B cell (primary cell): ENCODE measurements around the gene KIF21B.

Source experiments
- CTCF ChIP-seq: fragments of 200-600 bp; IDR thresholded peaks from one replicate; pipeline ENCODE4 v1.8.0; 2022; ENCODE audit warnings: antibody characterized with exemption, mild to moderate bottlenecking
- EZH2 ChIP-seq: IDR thresholded peaks from 2 replicates; pipeline ENCODE4 v1.6.1; 2012; ENCODE audit warnings: borderline replicate concordance, low read depth, mild to moderate bottlenecking, moderate library complexity, low read length; ENCODE audit not compliant: insufficient read depth, poor library complexity, severe bottlenecking

GRCh38 chr1:200979574-200980451 lies 43.7 kb downstream of the KIF21B start:
- peak; percentile 80 for TF ChIP-seq CTCF
- TF ChIP-seq EZH2: no peak
